GM19324 (cell line): ENCODE data around the gene PARP6.

Experiments
- ATAC-seq: cut with Tn5 transposase; IDR thresholded peaks from one replicate; pipeline ENCODE4 v1.9.1; 2021; ENCODE audit warnings: mild to moderate bottlenecking, moderate library complexity; ENCODE audit not compliant: unreplicated experiment, low FRiP score

The PARP6 gene

GRCh38 chr15:72231833-72232478 is 40.4 kb downstream of the PARP6 start:
- ATAC-seq: no peak

GRCh38 chr15:72231066-72231832 is 41.1 kb downstream of the PARP6 start, which contains the start of gene PKM:
TSS of gene PKM (minus strand) at chr15:72231190. CDS start at chr15:72219097, 12,093 bp downstream.
- peak; percentile 66 for ATAC-seq

GRCh38 chr15:72230197-72231065 is 41.9 kb downstream of the PARP6 start:
- ATAC-seq: no peak

- ATAC-seq: no peak
Measured at GRCh38 chr15:72229947-72230196, 42.5 kb downstream of the PARP6 start.

GRCh38 chr15:72229076-72229946 is 43.0 kb downstream of the PARP6 start:
- ATAC-seq: no peak

GRCh38 chr15:72227720-72228119 is 44.6 kb downstream of the PARP6 start:
- ATAC-seq: no peak

GRCh38 chr15:72227192-72227586 is 45.2 kb downstream of the PARP6 start:
- no peak for ATAC-seq

GRCh38 chr15:72223278-72223677 is 49.1 kb downstream of the PARP6 start:
- ATAC-seq: no peak

GRCh38 chr15:72222393-72222792 is 50.0 kb downstream of the PARP6 start:
- no peak for ATAC-seq

- ATAC-seq: no peak
Measured at GRCh38 chr15:72220687-72221086, 51.7 kb downstream of the PARP6 start.

GRCh38 chr15:72217216-72217615 is 55.1 kb downstream of the PARP6 start:
- no peak for ATAC-seq

- ATAC-seq: no peak
Measured at GRCh38 chr15:72216079-72216478, 56.3 kb downstream of the PARP6 start.

- no peak for ATAC-seq
Measured at GRCh38 chr15:72207558-72208085, 64.7 kb downstream of the PARP6 start.

GRCh38 chr15:72206677-72207000 is 65.7 kb downstream of the PARP6 start:
- no peak for ATAC-seq

- no peak for ATAC-seq
Measured at GRCh38 chr15:72205896-72206676, 66.3 kb downstream of the PARP6 start.

- no peak for ATAC-seq
Measured at GRCh38 chr15:72205273-72205672, 67.1 kb downstream of the PARP6 start.

- ATAC-seq: no peak
Measured at GRCh38 chr15:72203507-72203837, 68.9 kb downstream of the PARP6 start.

- no peak for ATAC-seq
Measured at GRCh38 chr15:72202801-72203506, 69.4 kb downstream of the PARP6 start.

- ATAC-seq: no peak
Measured at GRCh38 chr15:72202302-72202701, 70.1 kb downstream of the PARP6 start.
